ENCODE measurements around the gene SUMO2.
A peak's percentile ranks its signal among the peaks of the same experiment; 100 is the strongest.
"Not testable (repeated sequence)": the region's sequence is repeated elsewhere in the genome, so short reads cannot be mapped to it uniquely, and the experiment has no call there.

Gene SUMO2

GRCh38 chr17:75142236-75142971 lies 40.4 kb downstream of the SUMO2 start:
- no peak for DNase-seq

GRCh38 chr17:75138519-75138918 lies 44.2 kb downstream of the SUMO2 start:
- DNase-seq: no peak

- DNase-seq: not testable (repeated sequence)
Measured at GRCh38 chr17:75137762-75138161, 45.0 kb downstream of the SUMO2 start.

- DNase-seq: no peak
Measured at GRCh38 chr17:75135946-75136345, 46.8 kb downstream of the SUMO2 start.

GRCh38 chr17:75135452-75135851 lies 47.3 kb downstream of the SUMO2 start:
- DNase-seq: no peak

- DNase-seq: not testable (repeated sequence)
Measured at GRCh38 chr17:75133607-75134347, 49.0 kb downstream of the SUMO2 start.

GRCh38 chr17:75133001-75133400 lies 49.8 kb downstream of the SUMO2 start:
- DNase-seq: no peak

- DNase-seq: not testable (repeated sequence)
Measured at GRCh38 chr17:75132018-75133000, 50.5 kb downstream of the SUMO2 start.

- DNase-seq: peak; percentile 83
Measured at GRCh38 chr17:75131278-75132017, 51.3 kb downstream of the SUMO2 start, which contains the start of gene NT5C. Gene NT5C (minus strand): TSS chr17:75131742. CDS start chr17:75131707, 35 bp downstream.

GRCh38 chr17:75130632-75131277 lies 52.0 kb downstream of the SUMO2 start:
- peak; percentile 64 for DNase-seq

GRCh38 chr17:75130059-75130631 lies 52.6 kb downstream of the SUMO2 start:
- no peak for DNase-seq

GRCh38 chr17:75129576-75129975 lies 53.2 kb downstream of the SUMO2 start:
- no peak for DNase-seq

- no peak for DNase-seq
Measured at GRCh38 chr17:75128694-75129505, 53.9 kb downstream of the SUMO2 start.

- not testable (repeated sequence) for DNase-seq
Measured at GRCh38 chr17:75127936-75128335, 54.8 kb downstream of the SUMO2 start.

GRCh38 chr17:75126954-75127353 lies 55.8 kb downstream of the SUMO2 start:
- no peak for DNase-seq

GRCh38 chr17:75125984-75126383 lies 56.8 kb downstream of the SUMO2 start:
- DNase-seq: no peak

- DNase-seq: no peak
Measured at GRCh38 chr17:75124819-75125162, 58.0 kb downstream of the SUMO2 start.

- DNase-seq: peak; percentile 78
Measured at GRCh38 chr17:75124041-75124818, 58.5 kb downstream of the SUMO2 start.

- DNase-seq: no peak
Measured at GRCh38 chr17:75118307-75118706, 64.5 kb downstream of the SUMO2 start.

GRCh38 chr17:75116737-75117136 lies 66.0 kb downstream of the SUMO2 start:
- no peak for DNase-seq

Data from activated CD4-positive, alpha-beta T cell treated with anti-CD3 and anti-CD28 coated beads for 48 hours (primary cell).